Activated CD4-positive, alpha-beta T cell treated with anti-CD3 and anti-CD28 coated beads for 24 hours (primary cell): ENCODE results near the gene HTRA1.

Experiments
- DNase-seq, 2 donors: peaks; one replicate each; pipeline ENCODE4 v3.0.0-alpha.2; 2020; ENCODE audit warnings: low read depth in 2 of 2

Gene HTRA1

DNA sequence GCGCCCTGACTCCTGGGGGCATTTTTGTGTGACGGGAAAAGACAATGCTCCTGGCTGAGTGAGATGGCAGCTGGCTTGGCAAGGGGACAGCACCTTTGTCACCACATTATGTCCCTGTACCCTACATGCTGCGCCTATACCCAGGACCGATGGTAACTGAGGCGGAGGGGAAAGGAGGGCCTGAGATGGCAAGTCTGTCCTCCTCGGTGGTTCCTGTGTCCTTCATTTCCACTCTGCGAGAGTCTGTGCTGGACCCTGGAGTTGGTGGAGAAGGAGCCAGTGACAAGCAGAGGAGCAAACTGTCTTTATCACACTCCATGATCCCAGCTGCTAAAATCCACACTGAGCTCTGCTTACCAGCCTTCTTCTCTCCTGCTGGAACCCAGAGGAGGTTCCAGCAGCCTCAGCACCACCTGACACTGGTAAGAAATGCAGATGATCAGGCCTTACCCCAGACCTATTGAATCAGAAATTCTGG is 6.7 kb upstream of the HTRA1 start, which contains the start of gene ARMS2:
Gene ARMS2, plus strand, starts transcription at position 51 of the 478 bp plus-strand sequence. Its CDS starts 75 bp downstream, at position 126.
- DNase-seq: no peak

DNA sequence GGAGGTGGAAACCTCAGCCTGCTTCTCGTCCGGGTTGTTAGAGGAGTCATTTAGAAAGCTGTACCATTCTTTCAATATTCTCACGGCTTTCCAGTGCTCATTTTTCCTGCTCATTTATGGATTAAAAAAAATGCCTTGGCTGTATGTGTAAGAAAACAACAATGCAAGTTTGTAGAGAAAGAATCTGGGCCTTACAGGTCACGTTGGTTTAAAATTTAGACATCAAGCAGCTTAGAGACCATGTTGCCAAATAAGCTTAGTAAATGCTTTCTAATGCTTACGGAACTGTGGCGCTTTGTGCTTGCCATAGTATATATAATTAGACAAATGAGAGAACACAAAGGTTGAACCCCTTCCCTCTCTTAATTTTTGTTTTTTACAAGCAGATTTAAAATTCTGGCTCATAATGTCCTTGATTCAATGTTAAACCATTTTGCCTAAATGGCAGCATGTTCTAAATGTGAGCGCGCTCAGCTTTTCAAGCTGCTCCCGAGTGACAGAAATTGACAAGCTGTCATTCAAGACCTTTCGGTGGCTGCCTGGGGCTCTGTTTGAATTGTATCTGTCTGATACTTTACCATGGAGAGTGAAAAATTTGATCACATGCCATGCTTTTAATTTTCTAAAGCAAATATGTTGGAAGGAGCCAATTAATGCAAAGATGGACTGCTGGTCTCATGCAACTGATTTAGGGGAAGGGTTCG is 5.8 kb upstream of the HTRA1 start:
- no peak for DNase-seq

DNA sequence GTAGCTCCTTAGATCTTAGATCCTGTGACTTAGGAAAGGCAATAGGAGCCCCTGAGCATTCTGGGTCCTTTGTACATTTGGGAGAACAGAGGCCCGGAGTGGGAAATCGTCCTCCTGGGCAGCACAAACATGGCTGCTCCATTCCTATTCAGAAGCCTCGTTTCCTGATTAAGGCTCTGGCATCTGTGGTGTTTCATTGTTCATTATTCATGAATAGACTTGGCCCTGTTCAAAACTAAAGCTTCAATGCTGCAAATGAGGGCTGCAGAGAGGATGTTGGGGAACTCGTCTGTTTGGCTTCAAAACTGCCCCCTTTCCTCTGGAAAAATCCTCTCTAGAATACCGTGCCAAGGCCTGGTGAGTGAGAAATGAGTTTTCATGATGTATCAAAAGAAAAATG is 3.4 kb upstream of the HTRA1 start:
- no peak for DNase-seq

DNA sequence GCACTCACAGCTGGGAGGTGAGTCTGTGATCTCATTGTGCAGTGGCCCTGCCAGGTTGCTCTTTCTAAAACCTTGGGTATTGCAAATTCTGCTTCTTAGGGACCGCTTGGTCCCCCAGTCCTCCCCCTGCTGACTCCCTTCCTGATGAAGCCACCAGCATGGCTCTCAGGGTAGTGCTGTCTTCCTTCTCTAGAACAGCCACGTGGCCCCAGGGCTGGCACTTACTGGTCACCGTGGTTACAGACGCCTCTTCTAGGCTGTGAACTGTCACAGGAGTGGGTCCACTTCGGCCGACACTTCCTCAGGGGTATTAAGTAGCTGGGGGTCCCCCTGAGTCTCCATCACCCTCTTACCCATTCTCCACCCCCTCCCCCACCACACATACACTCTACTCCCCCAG is 2.7 kb upstream of the HTRA1 start:
- no peak for DNase-seq

DNA sequence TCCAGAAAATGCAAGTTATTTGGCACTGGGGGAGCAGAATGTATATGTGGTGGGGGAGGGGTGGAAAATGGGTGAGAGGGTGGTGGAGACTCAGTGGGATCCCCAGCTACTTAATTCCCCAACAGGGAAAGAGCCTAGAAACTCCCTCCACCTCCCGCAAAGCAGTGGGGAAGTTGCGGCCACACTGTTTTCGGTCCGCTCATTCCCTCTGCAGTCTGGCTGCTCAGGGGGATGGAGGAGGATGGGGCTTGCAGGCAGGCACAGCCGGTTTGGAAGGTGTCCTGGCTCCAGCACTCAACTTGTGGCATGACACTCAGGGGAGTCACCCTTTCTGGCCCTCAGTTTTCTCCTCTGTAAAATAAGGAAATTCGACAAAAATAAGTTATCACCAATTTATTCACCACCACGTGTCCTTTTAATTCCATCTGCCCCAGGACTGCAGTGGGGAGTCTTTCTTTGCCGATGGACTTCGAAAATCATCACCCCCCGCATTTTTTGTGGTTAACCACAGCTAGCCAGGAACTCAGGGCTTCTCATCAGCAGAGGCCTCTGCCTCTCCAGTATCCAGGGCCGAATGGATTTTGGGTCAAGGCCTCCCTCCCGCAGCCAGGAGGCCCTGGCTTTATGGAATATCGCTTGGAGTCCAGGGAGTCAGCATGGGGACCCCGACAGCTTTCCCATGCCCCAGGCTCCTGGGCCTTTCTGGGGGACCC is 1.6 kb upstream of the HTRA1 start:
- DNase-seq: no peak

DNA sequence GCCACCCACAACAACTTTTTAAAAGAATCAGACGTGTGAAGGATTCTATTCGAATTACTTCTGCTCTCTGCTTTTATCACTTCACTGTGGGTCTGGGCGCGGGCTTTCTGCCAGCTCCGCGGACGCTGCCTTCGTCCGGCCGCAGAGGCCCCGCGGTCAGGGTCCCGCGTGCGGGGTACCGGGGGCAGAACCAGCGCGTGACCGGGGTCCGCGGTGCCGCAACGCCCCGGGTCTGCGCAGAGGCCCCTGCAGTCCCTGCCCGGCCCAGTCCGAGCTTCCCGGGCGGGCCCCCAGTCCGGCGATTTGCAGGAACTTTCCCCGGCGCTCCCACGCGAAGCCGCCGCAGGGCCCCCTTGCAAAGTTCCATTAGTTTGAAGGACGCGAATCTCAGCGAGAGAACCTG is 461 bp upstream of the HTRA1 start:
- DNase-seq: no peak

DNA sequence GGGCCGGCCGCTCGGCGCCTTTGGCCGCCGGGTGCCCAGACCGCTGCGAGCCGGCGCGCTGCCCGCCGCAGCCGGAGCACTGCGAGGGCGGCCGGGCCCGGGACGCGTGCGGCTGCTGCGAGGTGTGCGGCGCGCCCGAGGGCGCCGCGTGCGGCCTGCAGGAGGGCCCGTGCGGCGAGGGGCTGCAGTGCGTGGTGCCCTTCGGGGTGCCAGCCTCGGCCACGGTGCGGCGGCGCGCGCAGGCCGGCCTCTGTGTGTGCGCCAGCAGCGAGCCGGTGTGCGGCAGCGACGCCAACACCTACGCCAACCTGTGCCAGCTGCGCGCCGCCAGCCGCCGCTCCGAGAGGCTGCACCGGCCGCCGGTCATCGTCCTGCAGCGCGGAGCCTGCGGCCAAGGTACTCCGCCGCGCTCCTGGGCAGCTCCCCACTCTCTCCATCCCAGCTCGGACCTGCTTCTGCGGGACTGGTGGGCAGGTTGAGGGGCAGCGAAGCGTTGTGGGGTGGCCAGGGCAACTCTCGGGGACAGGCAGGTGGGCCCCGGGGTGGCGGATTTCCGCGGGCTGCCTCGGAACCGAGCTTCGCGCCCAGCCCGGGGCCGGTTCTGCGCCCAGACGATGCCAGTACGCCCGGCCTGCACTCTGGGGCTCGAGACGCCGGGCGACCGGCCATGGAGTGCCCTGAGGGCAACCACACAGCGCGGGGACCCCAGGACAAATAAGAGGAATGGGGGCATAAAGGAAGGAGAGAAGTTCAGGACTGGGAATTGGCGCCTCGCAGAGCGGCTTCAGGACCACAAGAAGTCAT is 578 bp downstream of the HTRA1 start:
- DNase-seq: no peak

DNA sequence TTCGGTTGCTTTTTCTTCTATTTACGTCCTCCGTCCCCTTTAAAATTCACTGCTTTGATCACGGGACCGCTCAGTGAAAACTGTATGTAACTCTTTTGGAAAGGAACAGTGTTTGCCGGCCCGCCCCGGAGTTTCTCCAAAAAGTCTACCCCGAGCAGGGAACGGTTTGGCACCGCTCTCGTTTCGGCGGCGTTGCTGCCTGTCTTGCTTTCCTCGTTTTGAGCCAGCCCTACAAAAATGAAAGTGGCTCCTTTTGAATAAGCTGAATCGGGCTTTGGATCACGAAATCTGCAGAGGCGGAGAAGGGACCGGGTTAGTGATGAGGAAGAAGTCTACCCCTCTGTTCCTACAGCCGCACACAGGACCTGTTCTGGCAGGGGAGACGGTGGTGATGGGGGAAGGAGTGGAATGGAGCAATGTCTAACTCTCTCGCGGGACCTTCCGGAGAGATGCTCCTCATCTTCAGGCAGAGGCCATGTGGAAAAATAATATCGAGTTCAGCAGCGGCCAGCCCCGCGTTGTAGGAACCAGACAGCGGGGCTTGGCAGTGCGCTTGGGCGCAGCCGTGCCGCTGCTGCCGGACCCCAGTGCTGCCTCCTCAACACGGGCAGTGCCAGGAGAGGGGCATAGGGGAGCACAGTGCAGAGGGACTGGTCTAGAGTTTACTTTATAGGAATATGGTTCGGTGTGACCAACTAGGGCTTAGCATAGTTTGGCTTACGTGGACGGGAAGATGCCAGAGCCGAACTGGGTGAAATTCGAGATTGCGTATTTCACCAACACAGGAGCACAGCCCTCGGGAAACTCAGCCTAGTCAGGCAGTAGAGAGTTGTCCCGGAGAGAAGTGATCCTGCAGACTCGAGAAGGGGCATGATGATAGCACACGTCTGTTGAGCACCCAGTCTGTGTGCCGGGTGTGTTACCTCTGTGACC is 1.4 kb downstream of the HTRA1 start:
- no peak for DNase-seq

DNA sequence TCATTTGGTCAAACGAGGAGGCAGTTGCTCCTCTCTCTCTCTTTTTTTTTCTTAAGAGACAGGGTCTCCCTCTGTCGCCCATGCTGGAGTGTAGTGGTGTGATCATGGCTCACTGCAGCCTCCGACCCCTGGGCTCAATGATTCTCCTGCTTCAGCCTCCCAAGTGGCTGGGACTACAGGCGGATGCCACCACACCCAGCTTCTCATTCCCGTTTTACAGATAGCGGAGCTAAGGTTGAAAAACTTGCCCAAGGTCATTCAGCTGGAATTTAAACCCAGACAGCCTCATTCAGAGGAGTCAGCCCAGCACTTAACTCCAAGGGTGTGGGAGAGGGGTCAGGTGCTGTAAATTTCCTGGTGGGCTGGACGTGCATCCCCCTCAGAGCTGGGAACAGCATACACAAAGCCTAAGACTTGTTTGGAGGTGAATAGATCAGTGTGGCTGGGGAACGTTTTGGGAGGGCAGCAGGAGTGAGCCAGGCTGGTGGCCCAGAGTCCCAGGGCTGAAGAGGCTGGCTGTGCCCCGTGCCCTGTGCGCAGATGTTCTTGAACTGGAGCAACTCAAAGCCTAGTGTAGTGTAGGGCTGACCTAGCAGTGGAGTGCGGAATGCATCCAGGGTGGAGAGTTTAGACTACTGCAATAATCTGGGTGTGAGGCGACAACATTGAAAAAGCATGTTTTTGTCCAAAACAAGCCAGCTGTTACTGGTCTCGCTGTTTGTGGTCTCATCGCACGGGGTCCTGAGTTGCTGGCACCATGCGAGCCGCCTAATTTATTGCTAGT is 2.3 kb downstream of the HTRA1 start:
- DNase-seq: no peak

DNA sequence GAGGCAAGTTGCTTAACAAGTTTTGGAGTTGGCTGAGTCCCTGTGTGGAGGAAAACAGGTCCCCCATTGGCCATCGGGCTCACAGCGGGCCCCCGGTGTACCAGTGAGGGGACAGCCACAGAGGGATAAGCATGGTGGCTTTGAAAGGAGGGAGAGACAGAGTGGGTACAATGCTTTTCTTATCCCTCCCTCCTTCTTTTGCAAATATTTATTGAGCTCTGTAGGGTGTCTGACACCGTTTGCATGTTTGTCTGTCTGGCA is 2.8 kb downstream of the HTRA1 start:
- no peak for DNase-seq

DNA sequence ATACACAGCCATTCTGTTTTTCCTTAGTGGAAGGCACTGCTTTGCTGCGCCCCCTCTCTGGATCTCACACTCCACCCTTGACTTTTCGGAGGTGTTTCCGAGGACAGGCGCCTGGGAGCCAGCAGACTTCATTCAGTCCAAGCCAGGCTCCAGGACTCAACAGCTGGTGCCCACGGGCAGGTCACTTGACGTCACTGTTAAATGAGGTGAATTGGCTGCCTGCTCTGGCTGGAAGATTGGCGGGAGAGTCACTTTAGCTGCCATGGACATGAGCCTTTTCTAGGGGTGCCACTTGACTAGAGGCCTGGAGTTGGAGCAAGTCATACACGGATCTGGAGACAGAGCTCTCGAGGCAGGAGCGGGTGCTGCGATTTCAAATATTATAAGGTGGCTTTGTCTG is 3.2 kb downstream of the HTRA1 start:
- DNase-seq: no peak

DNA sequence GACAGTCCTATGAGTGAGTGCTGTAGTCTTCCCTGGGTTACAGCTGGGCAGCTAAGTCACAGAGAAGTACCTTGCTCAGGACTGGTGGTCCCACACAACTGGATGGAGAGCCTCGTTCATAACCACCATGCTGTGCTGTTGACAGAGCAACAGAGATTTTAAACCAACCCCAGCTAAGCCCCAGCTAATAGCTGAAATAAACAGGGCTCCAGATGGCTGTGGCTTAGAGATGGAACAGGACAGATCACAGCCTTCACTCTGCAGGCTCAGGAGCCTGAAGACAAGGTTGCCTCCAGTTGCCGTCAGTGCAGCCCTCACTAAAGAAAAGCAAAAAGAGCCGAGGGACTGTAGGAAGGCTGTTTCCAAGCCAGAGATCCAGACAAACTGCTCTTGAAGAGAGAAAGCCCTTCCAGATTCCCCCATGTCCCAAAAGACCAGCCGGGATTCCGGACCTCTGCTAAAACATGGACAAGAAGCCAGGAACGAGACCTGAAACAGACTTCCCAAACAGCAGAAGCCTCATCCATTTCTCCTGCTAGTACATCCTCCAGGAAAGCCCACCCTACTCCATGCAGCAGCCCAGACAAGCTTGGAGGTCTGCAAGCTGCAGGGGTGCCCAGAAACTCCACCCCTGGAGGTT is 4.2 kb downstream of the HTRA1 start:
- no peak for DNase-seq

DNA sequence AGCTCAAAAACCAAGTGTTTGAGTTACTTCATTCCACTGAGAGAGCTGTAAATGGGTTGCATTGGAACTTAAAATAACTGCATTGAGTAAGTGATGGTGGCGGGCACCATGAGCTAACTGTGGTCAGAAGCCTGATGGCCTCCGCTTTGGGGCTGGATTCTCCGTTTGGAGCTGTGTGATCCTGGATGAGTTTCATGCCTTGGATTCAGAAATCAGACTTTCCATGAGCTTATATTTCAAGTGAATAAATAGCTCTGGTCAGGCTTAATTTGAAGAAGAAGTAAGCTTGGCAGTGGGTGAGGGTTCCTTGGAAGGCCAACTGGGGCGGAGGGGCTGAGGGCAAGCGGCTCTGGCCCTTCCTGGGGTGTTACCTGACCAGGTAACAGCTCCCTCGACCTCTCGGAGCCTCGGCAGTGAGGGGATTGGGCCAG is 5.6 kb downstream of the HTRA1 start:
- DNase-seq: no peak

DNA sequence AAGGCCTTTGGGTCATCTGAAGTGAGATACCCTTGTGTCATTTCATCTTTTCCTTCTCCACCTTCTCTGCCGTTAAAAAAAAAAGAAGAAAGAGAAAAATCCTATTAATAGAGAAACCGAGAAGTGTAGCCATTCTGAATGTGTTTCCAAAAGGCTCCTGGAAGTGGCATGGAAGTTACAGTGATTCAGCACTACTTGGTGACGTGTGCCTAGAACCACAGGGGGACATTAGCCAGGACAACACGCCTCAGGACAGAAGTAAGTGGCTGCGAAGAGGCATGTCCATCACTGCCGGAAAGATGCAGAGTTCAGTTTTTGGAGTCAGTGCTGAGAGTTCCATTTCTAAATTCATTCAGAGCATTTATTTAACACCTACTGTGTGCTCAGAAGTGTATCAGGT is 6.3 kb downstream of the HTRA1 start:
- no peak for DNase-seq

DNA sequence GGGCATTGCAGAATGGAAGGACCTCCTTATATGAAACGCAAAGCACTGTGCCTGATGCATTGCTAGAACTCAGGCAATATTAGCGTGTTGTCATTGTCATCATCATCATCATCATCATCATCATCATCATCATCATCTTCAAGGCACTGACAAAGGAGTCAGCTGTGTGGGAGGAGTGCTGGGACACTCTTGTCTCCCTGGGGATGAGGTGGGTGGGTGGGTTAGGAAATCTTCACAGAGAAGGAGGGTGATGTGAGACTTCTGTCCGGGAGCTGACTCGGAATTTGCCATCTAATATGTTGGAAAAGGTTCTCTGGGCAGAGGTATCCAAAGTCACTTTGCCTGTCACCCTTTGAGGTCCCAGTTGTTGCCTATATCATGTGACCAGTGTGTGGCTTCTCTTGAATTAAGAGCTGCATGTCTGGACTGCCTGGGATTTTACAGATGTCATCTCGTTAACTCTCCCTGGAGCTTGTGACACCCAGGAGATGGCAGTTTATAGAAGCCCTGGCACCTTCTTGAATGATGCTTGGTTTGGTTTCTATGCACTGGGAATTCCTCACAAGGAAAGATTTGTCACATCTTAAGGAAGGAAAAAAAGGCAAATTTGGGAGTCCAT is 7.1 kb downstream of the HTRA1 start:
- no peak for DNase-seq

DNA sequence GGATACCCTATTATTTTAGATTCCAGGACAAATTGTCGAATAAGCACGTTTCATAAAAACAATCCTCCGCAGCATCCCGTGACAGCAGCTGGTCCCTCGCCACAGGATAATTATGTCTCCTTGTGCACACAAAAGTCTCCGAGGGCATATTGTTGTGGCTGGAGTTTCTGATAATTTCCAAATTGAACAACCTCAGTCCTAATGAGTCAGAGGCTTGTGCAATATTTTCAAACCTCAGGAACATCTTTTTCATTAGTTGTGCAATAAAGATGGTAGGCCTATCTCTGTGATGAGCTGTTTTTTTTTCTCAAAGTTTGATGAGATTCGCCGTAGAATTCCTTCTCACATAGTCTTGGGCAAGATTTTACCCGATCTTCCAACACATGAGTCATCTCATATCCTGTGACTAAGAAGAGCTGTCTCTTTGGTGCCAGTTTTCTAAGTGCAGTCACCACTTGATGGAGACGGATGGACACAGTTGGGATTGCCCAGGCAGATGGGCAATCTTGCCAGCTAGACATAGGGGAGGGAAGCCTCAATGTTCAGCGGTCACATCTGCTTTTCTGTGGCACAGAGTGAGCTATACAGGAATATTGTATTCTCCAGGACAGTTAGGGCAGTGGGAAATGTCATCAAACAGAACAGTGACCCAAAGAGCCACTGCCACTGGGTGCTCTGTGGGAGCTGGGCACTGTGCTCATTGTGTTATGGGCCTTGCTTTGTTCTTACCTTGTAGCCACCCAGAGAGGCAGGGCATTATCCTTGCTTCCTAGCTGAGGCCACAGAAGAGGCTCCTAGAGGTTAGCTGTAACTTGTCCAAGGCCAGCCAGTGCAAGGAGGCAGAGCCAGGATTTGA is 7.8 kb downstream of the HTRA1 start:
- no peak for DNase-seq

DNA sequence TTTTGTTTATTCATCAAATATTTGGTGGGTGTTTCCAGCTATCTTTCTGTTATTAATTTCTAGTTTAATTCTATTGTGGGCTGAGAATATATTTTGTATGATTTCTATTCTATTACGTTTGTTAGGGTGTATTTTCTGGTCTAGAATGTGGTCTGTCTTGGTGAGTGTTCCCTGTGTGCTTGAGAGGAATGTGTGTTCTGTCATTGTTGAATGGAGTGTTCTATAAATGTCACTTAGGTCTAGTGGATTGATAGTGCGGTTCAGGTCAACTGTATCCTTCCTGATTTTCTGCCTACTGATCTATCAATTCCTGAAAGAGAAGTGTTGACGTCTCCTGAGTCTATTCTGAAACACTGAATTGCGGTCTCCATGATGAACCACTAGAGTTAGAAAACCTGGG is 8.5 kb downstream of the HTRA1 start:
- no peak for DNase-seq

DNA sequence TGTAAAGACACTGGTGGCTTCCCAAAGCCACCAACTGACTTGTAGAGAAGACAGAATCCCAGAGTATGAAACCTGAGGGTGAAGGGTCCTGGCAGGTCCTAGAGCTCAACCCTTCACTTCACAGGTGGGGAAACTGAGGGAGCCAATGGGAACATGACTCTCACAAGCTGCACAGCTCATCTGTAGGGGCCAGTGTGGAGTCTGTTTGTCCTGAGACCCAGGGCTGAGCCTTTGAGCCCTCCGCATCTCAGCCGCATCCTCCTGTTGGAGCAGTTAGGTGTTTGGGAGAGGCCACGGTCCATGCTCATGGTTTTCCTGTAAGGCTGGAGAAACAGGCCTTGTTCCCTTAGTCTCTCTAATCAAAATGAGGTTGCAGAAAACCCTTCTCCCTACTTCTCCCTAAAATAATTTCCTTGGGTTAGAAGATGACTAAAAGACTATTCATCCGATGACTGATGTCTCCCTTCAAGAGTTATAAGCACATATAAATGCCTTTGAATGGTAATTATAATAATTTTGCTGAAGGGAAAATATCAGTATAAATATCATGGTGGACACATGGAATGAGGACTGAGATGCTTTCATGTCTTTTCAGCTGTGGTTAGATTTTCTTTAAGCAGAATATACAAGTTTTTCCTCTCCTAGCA is 10.3 kb downstream of the HTRA1 start:
- no peak for DNase-seq
